ENCODE measurements around the gene CD9. TPM values are rescaled to one million over a fixed set of nuclear protein-coding genes. Genes with fewer than 3 reads are reported as not detected.

Gene CD9
- polyA plus RNA-seq, 1 donor = 144 TPM

DNA sequence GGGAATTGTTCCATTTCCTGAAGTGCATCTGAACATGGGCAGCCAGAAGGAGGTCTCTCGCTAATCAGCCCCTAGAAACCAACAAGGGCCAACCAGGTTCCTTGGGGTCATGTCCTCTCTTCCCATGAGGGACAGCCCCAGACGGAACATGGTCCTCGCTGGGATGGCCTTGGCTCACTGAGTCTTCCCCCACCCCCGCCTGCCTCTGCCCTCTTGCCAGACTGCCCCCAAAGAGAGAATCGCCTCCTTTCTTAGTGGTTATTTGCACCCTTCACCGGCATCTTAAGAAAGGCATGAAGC is 36.4 kb downstream of the CD9 start:
- DNase-seq = no peak

DNA sequence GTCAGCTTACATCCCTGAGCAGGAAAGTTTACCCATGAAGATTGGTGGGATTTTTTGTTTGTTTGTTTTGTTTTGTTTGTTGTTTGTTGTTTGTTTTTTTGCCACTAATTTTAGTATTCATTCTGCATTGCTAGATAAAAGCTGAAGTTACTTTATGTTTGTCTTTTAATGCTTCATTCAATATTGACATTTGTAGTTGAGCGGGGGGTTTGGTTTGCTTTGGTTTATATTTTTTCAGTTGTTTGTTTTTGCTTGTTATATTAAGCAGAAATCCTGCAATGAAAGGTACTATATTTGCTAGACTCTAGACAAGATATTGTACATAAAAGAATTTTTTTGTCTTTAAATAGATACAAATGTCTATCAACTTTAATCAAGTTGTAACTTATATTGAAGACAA is 37.6 kb downstream of the CD9 start:
- no peak for DNase-seq

DNA sequence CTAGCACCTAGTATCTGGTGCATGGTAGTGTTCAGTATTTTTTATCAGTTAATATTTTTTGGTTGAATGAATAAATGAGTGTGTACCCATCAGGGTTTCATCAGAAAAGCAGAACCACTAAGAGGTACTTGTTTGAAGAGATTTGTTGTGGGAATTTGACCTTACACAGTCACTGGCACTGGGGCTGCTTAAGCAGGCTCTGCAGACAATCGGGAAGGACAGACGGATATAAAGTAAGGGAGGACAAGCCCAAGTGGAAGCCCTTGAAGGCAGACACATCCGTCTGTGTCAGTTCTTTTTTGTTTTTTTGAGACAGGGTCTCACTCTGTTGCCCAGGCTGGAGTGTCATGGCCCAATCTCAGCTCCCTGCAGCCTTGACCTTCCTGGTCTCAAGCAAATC is 38.7 kb downstream of the CD9 start:
- no peak for DNase-seq

DNA sequence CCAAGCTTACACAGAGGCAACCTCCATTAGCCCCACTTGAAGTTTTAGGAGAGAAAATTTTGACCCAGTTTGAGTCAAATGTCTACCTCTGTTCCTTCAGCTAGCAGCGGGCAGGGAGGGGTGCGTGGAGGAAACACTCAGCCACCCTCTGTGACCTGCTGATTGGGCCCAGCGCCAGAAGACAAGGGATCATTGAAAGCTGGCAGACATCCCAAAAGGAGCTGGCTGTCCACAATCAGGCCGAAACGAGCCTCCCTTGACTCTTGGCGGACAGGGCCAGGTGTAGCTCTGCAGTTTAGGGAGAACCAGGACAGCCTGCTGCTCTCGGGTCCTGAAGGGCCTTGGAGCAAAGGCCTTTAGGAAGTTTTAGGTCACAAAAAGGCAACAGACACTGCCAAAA is 41.3 kb downstream of the CD9 start:
- DNase-seq = no peak

DNA sequence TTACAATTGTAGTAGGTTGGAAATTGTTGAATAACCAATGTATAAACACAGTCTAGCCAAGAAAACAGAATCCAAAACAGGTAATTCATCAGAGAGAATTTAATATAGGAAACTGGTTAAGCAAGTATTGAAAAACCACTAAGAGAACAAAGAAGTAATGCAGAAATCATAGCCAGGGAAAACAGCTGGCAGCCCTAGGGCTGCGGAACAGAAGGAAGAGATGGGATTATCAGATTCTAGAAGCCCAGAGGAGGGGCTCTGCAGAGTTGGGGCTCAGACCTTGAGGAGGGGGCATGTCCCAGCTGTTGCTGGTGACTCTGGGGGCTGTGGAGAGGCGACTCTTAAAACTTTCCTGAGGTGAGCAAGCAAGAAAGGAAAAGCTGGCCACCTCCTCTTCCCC is 49.4 kb downstream of the CD9 start:
- no peak for DNase-seq

DNA sequence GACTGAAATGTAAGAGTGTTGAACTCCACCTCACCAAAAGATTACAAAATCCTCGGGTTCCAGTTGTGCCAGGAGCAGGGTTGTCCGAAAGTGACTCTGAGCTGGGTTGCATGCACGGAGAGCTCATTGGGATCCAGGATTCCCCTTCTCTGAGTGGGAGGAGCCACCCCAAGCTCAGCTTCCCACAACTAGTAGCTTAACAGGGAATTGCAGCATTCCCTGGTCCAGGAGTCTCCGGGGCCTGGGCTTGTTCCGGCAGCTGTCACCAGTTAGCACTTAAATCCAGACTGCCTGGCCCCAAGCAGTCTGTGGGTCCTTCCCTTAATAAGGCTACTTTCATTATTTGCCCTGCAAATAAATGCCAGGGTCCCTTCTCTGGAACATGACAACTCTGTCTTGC is 50.1 kb downstream of the CD9 start:
- no peak for DNase-seq

DNA sequence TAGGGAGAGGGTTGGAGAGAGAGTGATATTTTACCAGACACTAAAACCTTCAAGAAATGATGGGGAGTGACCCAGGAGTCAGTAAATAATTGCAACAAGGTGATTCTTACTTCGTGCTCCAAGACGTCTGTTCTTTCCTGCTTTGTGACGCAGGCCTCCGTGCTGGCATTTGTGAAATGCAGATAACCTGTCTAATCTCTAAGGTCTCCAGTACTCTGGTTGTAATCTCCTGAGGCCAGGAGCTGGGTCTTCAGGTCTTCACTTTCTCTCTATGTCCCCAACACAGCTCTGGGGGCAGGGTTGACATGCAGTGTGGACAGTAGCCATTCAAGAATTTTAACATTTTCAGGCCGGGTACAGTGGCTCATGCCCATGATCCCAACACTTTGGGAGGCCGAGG is 53.1 kb downstream of the CD9 start:
- no peak for DNase-seq

DNA sequence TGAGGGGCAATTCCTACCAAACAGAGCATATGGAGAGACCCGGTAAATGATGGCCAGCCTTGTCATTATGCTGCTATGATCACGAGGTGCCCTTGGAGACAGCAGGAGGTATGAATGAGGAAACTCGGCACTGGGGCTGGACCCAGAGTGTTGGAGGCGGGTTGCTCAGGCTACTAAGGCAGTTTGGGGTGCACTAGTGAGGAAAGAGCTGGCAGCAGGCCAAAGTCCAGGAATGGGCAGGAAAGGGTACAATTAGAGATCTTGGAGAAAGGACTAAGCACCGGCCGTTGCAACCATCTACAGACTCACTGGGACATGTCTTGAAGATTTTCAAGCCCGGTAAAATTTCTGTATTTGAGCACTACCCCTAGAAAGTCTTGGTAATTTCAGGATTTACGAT is 54.3 kb downstream of the CD9 start:
- DNase-seq = no peak

DNA sequence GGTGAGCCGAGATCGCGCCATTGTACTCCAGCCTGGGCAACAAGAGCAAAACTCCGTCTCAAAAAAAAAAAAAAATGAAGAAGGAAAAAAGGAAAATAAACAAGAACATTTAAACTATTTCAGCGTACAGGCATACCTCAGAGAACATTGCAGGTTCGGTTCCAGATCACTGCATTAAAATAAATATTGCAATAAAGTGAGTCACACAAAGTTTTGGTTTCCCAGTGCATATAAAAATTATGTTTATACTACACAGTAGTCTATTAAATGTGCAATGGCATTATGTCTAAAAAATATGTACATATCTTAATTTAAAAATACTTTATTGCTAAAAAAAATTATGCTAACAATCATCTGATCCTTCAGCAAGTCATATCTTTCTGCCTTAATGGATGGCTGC is 56.8 kb downstream of the CD9 start:
- no peak for DNase-seq

DNA sequence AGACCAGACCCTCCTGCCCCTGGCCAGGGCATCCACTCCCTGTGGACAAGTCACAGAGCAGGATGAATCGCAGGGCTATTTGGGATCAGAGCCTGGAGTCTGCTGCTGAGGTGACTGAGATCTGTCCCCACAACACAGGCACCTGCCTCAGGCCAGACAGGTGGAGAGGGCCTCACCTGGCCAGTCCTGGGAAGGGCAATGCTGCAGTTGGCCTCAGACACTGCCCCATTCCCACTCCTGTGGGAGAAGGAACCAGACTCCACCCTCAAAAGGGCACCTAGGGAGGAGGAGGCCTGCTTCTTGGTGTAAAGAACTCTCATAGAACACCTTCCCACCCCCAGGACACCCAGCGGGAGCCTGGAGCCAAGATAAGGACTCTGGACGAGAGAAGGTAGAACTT is 62.0 kb downstream of the CD9 start:
- DNase-seq = no peak

DNA sequence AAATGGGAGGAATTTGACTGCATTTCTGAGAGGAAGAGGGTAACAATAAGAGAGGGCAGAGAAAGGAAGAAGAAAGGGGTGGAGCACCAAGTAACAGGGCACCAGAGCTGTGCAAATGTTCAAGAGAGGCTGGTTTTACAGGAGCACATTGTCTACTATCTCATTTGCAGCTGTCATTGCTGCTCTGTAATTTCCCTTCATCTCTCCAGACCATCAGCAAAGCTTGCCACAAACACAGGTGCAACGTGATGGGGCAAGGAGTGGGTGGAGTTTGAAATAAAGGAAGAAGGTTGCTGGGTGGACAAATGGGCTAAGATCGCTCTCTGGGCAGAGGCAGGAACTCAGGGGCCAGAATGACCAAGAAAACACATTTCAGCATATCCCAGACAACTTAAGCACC is 62.4 kb downstream of the CD9 start:
- DNase-seq = no peak

DNA sequence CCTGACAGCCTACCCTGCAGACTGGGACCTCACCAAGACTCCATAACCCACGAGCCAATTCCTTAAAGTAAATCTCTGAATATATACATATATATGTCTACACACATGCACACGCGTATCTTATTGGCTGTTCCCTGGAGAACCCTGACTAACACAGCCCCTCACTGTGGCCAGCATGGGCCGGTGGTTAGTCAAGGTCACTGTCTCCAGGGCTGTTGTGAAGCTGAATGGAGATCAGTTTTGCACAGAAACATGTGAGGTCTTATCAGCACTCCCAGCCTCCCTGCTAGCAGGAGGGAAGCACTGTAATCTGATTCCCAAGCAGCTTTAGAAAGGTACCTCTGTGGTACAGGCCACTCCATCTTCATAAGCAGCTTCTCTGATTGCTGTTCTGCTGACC is 63.7 kb downstream of the CD9 start:
- DNase-seq = no peak

DNA sequence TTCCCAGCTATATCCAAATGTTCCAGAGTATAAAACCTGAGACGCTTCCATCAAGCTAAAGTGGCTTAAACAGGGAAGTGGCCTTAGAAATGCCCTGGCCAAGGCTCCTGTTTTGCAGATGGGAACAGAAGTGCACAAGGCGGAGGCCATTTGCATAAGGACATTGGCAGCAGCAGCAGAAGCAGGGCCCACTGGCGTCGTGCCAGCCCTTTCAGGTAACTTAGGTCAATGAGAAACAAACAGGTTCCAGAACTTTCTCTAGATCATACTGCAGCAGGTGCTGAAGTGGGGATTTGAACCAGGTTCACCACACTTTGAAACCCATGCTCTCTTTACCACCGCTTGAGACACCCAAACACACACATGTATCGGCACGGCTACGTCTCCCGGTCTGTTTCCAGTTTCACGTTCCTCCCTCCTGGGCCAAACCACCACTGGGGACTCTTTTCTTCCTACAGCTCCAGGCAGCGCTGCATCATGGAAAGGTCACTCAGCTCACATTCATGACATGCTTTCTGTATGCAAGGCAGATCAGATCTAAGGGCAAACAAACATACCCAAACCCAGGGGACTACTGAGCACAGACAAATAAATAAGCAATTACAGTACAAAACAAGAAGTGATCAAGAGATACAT is 64.3 kb downstream of the CD9 start:
- no peak for DNase-seq

DNA sequence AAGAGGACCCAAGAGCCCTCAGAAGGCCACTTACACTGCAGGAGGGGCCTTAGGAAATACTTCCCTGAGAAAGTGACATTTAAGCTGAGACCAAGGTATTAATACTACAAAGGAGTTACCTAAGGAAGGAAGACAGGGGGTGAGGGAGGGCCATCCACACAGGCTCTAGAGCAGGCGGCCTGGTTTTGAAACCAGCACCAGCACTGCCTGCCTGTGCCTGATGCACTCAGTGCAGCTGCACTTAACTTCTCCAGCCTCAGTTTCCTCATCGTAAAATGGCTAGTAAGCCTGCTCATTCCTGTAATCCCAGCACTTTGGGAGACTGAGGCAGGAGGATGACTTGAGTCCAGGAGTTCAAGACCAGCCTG is 64.8 kb downstream of the CD9 start:
- no peak for DNase-seq

DNA sequence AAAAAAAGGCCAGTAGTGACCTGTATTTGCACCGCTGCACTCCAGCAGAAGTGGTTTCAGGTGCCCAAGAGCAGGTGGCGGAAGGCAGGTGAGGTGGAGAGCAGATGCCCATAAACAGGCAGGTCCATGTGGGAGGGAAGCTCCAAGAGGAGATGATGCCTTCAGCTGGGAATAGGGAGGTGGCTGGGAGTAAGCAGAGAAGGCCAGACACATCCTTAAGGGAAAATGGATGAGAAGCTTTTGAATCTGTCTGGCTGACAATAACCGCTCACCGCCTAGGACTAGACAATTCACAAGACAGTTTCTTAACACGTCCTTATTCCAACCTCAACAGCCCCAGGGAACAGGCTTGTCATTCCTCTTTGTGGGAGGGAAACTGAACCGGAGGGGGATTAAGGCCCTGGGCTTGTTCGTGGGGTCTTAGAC is 66.4 kb downstream of the CD9 start:
- no peak for DNase-seq

DNA sequence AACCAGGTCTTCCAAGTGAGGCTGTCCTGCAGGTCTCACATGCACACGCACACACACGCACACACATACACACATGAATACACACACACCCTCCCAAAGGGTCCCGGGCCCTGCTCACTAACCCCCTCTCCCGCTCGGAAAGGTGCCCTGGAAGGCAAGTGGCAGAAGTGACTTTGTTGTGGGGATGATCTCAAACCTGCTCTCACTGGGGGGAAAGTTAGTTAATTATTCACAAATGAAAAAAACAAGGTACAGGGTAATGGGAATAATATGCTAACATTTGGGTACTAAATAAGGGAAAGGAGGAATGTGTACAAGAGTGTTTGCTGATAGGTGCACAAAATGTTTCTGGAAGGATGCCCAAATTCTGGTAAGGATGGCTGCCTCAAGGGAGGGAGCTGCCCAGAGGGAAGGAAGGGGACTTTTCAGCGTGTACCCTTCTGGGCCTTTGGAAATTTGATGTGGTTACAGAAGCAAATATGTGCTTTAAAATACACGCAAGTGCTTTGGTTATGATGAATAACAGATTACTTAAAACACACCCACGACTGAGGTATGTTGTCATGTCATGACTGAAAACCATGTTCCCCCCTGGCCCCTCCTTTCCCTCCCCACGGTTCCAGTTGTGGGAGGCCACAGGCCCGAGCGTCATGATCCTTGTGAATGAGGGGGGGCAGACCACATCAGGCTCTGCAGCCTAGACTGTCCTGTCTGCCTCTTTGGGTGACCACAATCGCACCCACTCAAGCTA is 66.9 kb downstream of the CD9 start:
- DNase-seq = no peak

DNA sequence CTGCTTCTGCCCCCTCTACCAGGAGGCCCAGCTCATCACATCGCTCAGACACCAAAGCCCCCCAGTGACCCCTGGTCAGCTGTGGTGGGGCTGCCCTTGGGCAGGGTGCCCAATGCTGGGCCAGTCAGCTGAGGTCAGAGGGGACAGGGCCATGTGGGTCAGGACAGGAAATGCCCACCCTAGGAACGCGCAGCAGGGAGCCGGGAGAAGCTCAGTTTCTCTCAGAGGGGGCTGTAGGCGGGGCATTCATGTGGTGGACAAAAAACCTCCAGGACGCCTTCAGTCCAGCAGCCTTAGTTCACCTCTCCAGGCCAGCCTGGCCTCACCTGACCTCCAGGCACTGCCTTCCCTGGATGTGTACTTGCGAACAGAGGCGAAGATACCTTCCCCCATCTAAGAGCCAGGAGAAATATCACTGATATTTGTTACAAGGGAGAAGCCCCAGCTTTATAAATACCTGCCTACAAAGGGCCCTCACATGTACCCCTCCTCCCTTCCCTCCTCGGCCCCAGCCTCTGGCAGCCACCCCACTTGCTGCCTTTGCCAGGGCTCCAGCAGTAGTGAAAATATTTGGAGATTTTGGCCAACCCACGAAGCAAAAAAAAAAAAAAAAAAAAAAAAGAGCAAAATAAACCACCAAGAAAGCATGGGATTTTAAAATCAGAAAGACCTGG is 68.4 kb downstream of the CD9 start:
- DNase-seq = no peak

DNA sequence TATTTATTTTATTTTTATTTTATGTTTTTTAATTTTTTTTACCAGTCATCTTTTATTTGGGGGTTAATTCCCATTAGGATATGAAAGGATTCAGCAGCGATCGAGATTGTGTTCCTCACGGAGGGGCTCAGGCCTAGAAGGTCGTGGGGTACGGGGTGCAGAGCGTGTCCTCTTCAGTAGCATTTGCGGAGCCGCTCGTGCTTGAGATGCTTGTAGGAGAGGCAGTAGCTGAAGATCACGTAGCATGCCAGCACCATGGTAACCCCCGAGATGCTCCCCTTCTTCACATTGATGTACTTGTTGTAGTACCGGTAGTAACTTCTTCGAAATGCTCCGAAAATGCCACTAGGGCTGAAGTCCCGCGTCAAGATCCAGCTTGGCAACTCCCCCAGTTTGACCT is 69.8 kb downstream of the CD9 start:
- DNase-seq = no peak

DNA sequence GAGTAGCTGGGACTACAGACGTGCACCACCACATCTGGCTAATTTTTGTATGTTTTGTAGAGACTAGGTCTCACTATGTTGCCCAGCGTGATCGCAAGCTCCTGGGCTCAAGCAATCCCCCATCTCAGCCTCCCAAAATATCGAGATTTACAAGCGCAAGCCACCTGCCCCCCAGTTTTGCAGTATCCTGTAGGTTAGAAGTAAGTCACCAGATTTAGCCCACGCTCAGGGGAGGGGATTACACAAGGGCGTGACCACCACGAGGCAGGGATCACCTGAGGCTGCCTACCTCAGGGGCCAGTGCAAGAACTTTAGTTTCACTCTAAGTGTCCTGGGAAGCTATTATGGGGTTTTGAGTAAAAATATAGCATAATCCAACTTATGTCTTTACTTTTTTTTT is 71.1 kb downstream of the CD9 start:
- DNase-seq = no peak

DNA sequence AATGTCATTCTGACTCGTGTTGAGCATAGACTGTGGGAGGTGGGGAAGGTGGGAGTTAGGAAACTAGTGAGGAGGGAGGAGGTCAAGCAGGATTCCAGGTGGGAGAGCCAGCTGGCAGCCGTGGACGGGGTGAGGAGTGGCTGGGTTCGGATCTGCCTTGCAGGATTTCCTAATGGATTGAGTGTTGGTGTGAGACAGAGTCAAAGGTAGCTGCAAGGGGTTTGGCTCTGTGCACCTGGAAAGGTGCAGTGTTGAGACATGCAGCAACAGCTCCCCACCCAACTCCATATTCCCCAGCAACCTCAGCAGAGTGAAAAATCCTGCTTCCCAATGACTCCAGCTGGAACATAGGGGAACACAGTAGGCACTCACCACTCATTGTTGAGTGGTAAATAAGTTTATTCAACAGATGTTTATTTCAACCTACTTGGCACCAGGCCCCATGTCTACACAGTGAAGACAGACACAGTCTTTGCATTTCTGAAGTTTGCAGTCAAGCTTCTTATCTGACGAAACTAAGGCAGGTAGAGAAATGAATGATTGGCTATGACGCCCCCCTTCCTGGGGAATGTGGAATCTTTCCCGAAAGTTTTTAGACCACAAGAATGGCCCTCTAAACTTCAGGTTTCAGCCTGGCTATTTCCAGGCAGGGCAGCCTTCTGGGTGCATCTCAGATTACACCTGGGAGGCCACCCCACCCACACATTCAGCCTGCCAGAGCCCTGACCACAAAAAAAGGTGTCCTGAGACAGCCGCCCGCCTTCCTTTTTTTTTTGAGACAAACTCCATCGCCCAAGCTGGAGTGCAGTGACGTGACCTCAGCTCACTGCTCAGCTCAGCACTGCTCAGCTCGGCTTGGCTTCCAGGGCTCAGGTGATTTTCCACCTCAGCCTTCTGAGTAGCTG is 72.4 kb downstream of the CD9 start:
- no peak for DNase-seq

DNA sequence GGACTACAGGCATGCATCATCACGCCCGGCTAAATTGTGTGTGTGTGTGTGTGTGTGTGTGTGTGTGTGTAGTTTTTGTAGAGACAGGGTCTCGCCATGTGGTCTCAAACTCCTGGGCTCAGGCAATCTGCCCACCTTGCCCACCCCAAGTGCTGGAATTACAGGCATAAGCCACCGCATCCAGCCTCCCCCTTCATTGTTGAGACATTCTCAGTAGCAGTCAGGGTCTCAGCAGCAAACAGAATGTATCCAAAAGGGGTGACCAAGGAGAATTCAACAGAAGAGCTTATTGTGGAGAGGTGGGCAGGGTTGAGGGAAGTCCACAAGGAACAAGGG is 73.0 kb downstream of the CD9 start:
- DNase-seq = no peak

DNA sequence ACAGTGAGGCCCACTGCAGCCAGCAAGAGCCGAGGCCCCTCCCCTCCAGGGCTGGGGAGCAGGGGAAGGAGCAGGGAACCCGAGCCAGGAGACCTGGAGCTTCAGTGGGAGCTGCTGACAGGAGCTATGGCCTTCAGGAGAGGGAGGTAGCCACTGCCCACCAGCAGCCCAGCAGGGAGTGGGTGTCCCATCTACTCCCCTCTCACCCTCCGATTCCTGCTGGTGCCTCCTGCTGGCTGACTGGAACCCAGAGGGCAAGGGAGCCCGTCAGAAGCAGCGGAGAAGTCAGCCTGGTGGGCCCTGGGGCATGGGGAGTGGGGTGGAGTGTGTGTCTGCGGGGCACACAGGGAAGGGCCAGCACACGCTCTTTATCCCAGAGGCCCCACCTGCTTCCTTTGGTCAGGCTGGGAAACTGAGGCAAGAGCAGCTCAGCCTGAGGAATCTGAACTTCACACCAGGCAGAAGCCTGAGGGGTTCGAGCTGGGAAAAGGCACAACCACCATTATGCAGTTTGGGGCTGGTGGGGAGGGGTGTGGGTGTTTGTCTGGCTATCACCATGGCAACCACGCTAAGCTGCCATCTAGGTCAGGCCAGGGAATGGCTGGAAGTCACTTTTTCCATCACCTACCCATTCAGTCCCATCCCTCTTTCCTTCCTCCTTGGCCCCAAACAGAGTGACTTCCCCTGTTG is 73.5 kb downstream of the CD9 start:
- DNase-seq = no peak

All from left kidney (tissue), 2 donors.